ENCODE data around the gene CDYL2.

Gene CDYL2

DNA sequence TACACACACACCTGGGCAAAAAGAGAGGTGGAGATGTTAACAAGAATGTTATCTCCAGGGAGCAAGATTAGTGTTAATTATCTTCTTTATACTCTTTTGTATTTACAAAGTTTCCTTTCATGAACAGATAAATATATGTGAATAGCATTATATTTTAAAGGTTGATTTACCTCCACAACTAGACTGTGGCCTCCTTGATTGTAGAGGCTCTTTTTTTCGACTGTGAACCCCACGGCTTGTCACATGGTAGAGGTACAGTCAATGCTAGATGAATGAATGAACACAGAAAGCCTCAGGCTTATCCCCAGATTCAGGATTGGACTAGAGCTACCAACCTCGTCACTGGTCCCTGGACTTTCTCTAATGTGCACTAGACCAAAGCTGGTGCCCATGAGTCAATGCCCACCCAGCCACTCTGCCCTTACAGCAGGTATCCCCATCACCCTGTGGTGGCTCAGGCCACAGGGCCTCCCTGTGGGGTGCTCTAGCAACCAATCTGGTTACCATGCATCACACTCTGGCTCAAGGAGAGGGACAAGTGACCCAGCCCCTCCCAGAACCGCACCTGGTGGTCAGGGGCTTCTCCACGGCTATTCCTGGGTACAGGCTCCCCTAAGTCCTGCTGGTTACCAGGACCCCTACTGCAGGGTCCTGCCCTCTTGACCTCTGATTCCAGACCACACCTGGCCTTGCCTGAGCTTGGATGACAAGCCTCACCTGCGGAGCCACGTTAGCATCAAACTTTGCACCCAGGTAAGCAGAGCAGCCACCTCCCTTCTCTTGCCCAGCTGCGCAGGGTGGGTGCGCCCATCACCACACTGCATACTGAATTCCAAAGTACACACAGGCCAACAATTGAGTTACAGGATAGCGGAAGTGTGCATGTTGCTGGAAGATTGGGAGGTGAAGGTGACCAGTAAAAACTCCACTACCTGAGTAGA lies 101.0 kb downstream of the CDYL2 start:
- in situ Hi-C loops (cut with HindIII; ENCODE audit: low pct_ligation_motif_present, low sequenced_read_pairs), result no loop called here
- Histone ChIP-seq H3K4me3 (ENCODE audit: low read depth, low read length) (no peak overlapping the region), H3K36me3 (replicated peaks) (no peaks in the 10 kb centered on the region), H3K27ac (no peak overlapping the region), H3K27me3 (replicated peaks) (no peaks in the 10 kb centered on the region)
- TF ChIP-seq, protein P1, sequence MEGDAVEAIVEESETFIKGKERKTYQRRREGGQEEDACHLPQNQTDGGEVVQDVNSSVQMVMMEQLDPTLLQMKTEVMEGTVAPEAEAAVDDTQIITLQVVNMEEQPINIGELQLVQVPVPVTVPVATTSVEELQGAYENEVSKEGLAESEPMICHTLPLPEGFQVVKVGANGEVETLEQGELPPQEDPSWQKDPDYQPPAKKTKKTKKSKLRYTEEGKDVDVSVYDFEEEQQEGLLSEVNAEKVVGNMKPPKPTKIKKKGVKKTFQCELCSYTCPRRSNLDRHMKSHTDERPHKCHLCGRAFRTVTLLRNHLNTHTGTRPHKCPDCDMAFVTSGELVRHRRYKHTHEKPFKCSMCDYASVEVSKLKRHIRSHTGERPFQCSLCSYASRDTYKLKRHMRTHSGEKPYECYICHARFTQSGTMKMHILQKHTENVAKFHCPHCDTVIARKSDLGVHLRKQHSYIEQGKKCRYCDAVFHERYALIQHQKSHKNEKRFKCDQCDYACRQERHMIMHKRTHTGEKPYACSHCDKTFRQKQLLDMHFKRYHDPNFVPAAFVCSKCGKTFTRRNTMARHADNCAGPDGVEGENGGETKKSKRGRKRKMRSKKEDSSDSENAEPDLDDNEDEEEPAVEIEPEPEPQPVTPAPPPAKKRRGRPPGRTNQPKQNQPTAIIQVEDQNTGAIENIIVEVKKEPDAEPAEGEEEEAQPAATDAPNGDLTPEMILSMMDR (IDR thresholded peaks at IDR 0.05; ENCODE audit: low read depth, low read length, missing control alignments), result no peak
- no peak for DNase-seq

DNA sequence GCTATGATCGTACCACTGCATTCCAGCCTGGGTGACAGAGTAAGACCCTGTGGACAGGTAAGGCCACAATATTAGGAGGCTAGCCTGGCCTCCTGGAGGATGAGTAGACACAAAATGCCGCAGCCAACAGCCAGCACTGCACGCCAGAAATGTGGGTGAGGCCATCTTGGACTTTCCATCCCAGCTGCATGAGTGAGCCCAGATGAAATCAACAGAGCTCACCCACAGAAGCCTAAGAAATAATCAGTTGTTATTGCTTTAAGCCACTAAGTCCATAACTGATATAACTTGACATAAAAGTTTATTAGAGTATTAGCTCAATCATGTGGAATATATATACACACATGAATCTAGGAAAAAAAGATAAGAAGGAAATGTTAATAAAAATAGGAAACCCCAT lies 101.7 kb downstream of the CDYL2 start:
- H3K4me3 ChIP-seq (ENCODE audit: low read depth, low read length), result no peak overlapping the region
- no peaks in the 10 kb centered on the region for H3K36me3 ChIP-seq (replicated peaks)
- H3K27ac ChIP-seq, result no peak overlapping the region
- DNase-seq, result no peak
- no peaks in the 10 kb centered on the region for H3K27me3 ChIP-seq (replicated peaks)
- in situ Hi-C loops (cut with HindIII; ENCODE audit: low pct_ligation_motif_present, low sequenced_read_pairs), result no loop called here
- TF ChIP-seq, protein P1 (IDR thresholded peaks at IDR 0.05; ENCODE audit: low read depth, low read length, missing control alignments), result no peak

DNA sequence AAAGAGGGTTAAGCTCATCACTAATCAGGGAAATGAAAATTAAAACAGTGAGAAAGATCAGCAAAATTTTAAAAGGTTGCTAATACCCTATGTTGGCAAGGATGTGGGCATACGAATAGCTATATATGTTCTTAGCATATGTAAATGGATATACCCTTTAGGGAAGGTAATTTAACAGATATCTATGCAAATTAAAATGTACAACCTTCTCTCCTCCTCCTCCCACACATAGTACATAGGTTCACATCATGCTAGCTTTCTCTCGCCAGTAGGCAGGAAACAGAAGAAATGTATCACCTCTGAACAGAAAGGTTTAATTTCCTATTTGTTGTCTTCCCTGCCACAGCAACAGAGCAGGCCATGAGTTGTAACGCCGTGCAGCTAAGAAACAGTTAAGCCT lies 103.8 kb downstream of the CDYL2 start:
- TF ChIP-seq, protein P1 (IDR thresholded peaks at IDR 0.05; ENCODE audit: low read depth, low read length, missing control alignments), result no peak
- Histone ChIP-seq H3K36me3 (replicated peaks) (no peaks in the 10 kb centered on the region), H3K4me3 (ENCODE audit: low read depth, low read length) (no peak overlapping the region), H3K27ac (no peak overlapping the region), H3K27me3 (replicated peaks) (no peaks in the 10 kb centered on the region)
- no peak for DNase-seq
- in situ Hi-C loops (cut with HindIII; ENCODE audit: low pct_ligation_motif_present, low sequenced_read_pairs), result no loop called here

DNA sequence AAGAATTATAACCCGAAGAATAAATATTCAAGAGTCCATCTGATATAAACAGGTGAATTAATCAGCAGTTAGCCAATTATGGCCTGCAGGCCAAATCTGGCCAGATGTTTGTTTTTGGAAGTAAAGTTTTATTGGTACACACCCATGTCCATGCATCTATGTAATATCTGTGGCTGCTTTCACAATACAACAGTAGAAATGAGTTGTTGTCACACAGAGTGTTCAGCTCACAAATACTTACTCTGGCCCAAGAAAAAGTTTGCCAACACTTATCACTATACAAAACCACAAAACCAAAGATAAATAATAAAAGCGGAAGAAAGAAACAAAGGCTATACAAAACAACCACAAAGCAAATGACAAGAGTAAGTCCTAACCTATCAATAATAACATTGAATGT lies 109.4 kb downstream of the CDYL2 start:
- in situ Hi-C loops (cut with HindIII; ENCODE audit: low pct_ligation_motif_present, low sequenced_read_pairs), result no loop called here
- no peak overlapping the region for H3K4me3 ChIP-seq (ENCODE audit: low read depth, low read length)
- no peak for DNase-seq
- H3K27ac ChIP-seq, result no peak overlapping the region
- TF ChIP-seq, protein P1 (IDR thresholded peaks at IDR 0.05; ENCODE audit: low read depth, low read length, missing control alignments), result no peak
- H3K36me3 ChIP-seq (replicated peaks), result no peaks in the 10 kb centered on the region
- H3K27me3 ChIP-seq (replicated peaks), result no peaks in the 10 kb centered on the region

DNA sequence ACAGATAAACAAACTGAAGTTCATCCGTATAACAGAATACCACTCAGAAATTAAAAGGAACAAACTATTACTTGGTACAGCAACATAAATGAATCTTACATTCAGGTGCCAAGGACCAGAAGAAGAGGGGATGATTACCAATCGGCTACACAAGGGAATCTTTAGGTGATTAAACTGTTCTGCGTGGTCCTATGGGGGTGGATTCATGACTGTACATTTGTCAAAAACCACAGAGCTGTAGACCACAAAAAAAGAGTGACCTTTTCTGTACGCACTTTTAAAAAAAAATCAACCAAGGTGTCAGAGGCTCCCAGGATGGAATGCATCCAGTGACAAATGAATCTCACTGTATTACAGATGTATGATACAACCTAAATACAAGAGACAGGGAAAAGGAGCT lies 110.8 kb downstream of the CDYL2 start:
- in situ Hi-C loops (cut with HindIII; ENCODE audit: low pct_ligation_motif_present, low sequenced_read_pairs), result no loop called here

More for the DNA sequence above, 110.8 kb downstream of the CDYL2 start:
- TF ChIP-seq, protein P1 (IDR thresholded peaks at IDR 0.05; ENCODE audit: low read depth, low read length, missing control alignments), result no peak
- H3K4me3 ChIP-seq (ENCODE audit: low read depth, low read length), result no peak overlapping the region
- no peaks in the 10 kb centered on the region for H3K36me3 ChIP-seq (replicated peaks)
- H3K27me3 ChIP-seq (replicated peaks), result no peaks in the 10 kb centered on the region
- H3K27ac ChIP-seq, result no peak overlapping the region
- DNase-seq, result no peak

Measured in brain microvascular endothelial cell (primary cell).